Neural cell (in vitro differentiated cells): ENCODE measurements around the gene ARFRP1. TPM values are rescaled to one million over a fixed set of nuclear protein-coding genes. Genes with fewer than 3 reads are reported as not detected.

ENCODE experiments used
- H2AFZ ChIP-seq: fragments of 200-600, 300-800 bp; sonication (generic), shearing (Covaris generic); 2 replicates; pipeline ENCODE4 v1.6.0; 2014; ENCODE audit warnings: low read depth, mild to moderate bottlenecking, antibody characterized with exemption, low read length, moderate library complexity
- H3F3A ChIP-seq: fragments of 200-600 bp; shearing (Covaris generic); 2 replicates; pipeline ENCODE4 v1.6.1; 2016; ENCODE audit warnings: mild to moderate bottlenecking, moderate library complexity, mixed read lengths, antibody characterized with exemption, low read length; ENCODE audit not compliant: insufficient read depth, poor library complexity, severe bottlenecking
- H3K27ac ChIP-seq: fragments of 200-600, 300-800 bp; sonication (generic), shearing (Covaris generic); 2 replicates; pipeline ENCODE4 v1.5.1; 2014; ENCODE audit warnings: mild to moderate bottlenecking, low read length, moderate library complexity
- H3K27me3 ChIP-seq: fragments of 300-800, 200-600 bp; sonication (generic), shearing (Covaris generic); 2 replicates; pipeline ENCODE4 v1.6.0; 2014; ENCODE audit warnings: mild to moderate bottlenecking, low read depth, low read length, moderate library complexity; ENCODE audit not compliant: insufficient read depth
- H3K36me3 ChIP-seq: fragments of 300-800, 200-600 bp; sonication (generic), shearing (Covaris generic); 2 replicates; pipeline ENCODE4 v1.5.1; 2014; ENCODE audit warnings: mild to moderate bottlenecking, antibody characterized with exemption, low read length, moderate library complexity; ENCODE audit not compliant: insufficient read depth
- H3K4me2 ChIP-seq: fragments of 300-800, 200-600 bp; sonication (generic), shearing (Covaris generic); 2 replicates; pipeline ENCODE4 v1.6.0; 2014; ENCODE audit warnings: mild to moderate bottlenecking, low read length
- H3K4me3 ChIP-seq: fragments of 300-800, 200-600 bp; sonication (generic), shearing (Covaris generic); 2 replicates; pipeline ENCODE4 v1.5.1; 2014; ENCODE audit warnings: mild to moderate bottlenecking, low read length, moderate library complexity
- H3K79me2 ChIP-seq: fragments of 200-600 bp; shearing (Covaris generic); replicated peaks from 2 replicates; pipeline ENCODE4 v1.6.0; 2014; ENCODE audit warnings: mild to moderate bottlenecking, low read length, moderate library complexity; ENCODE audit not compliant: insufficient read depth
- H3K9ac ChIP-seq: fragments of 300-800, 200-600 bp; sonication (generic), shearing (Covaris generic); 2 replicates; pipeline ENCODE4 v1.6.1; 2016; ENCODE audit warnings: mild to moderate bottlenecking, low read length, mixed read lengths
- H3K9me2 ChIP-seq: fragments of 200-600 bp; shearing (Covaris generic); 2 replicates; pipeline ENCODE4 v1.6.1; 2016; ENCODE audit warnings: mild to moderate bottlenecking, low read length, mixed read lengths; ENCODE audit not compliant: insufficient read depth
- H3K9me3 ChIP-seq: fragments of 200-600, 300-800 bp; sonication (generic), shearing (Covaris generic); 2 replicates; pipeline ENCODE4 v1.6.1; 2016; ENCODE audit warnings: mild to moderate bottlenecking, mixed run types, low read length, moderate library complexity, mixed read lengths
- H4K20me1 ChIP-seq: fragments of 200-600 bp; shearing (Covaris generic); 2 replicates; pipeline ENCODE4 v1.6.1; 2016; ENCODE audit warnings: mild to moderate bottlenecking, mixed run types; ENCODE audit not compliant: insufficient read depth
- CTCF ChIP-seq: fragments of 450-650 bp; IDR thresholded peaks from 2 replicates; pipeline ENCODE4 v1.5.1; 2014; ENCODE audit warnings: antibody characterized with exemption, mild to moderate bottlenecking, moderate library complexity; ENCODE audit not compliant: poor library complexity, severe bottlenecking
- EP300 ChIP-seq: fragments of 450-650 bp; conservative IDR thresholded peaks from 2 replicates; pipeline ENCODE4 v1.6.1; 2014; ENCODE audit warnings: antibody characterized with exemption, mild to moderate bottlenecking, moderate library complexity; ENCODE audit not compliant: poor library complexity, severe bottlenecking
- EZH2 ChIP-seq: fragments of 200-600, 300-800 bp; shearing (Covaris generic), sonication (generic); IDR thresholded peaks from 2 replicates; pipeline ENCODE4 v1.6.1; 2014; ENCODE audit warnings: antibody characterized with exemption, low read length, borderline replicate concordance, mild to moderate bottlenecking; ENCODE audit not compliant: insufficient read depth, poor library complexity, severe bottlenecking
- MXI1 ChIP-seq: fragments of 450-650 bp; conservative IDR thresholded peaks from 2 replicates; pipeline ENCODE4 v1.6.1; 2014; ENCODE audit warnings: antibody characterized with exemption, mild to moderate bottlenecking; ENCODE audit not compliant: poor library complexity, severe bottlenecking
- POLR2AphosphoS5 ChIP-seq: IDR thresholded peaks from 2 replicates; pipeline ENCODE4 v1.6.1; 2012
- RAD21 ChIP-seq: fragments of 450-650 bp; conservative IDR thresholded peaks from 2 replicates; pipeline ENCODE4 v1.6.1; 2014; ENCODE audit warnings: antibody characterized with exemption, mild to moderate bottlenecking, moderate library complexity
- SMC3 ChIP-seq: fragments of 450-650 bp; conservative IDR thresholded peaks from 2 replicates; pipeline ENCODE4 v1.6.1; 2014; ENCODE audit warnings: antibody characterized with exemption, mild to moderate bottlenecking, moderate library complexity; ENCODE audit not compliant: poor library complexity
- TAF1 ChIP-seq: IDR thresholded peaks from 2 replicates; pipeline ENCODE4 v1.6.1; 2012; ENCODE audit warnings: low read depth
- polyA plus RNA-seq: library from polyadenylated mRNA; depleted of rRNA; stranded (reverse); fragments of >200 nt; gene quantifications from 2 replicates; pipeline ENCODE4 v1.2.3, GENCODE V29; 2014
- TF ChIP-seq, protein P1 (sequence below): IDR thresholded peaks from 2 replicates; pipeline ENCODE4 v1.6.1; 2012; ENCODE audit warnings: borderline replicate concordance

ARFRP1 gene
- polyA plus RNA-seq, 1 donor from 2014 or later = 70.9 TPM

DNA sequence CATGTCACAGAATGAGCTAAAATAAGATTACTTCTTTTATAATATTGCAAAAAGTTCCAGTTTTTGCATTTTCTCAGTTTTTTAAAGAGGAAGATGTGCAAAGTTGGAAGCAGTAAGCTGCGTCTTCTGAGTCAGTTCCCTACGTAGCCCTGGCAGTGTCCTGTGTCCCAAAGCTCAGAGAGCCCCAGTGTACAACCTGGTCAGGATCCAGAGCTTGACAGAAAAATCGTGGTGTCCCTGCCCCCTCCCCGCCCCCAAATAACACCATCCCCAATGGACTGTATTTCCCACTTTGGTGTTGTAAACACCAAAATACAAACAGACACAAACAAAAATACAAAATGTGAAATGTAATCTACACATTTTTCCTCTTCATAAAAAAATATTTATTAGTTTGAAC, 36.4 kb upstream of the ARFRP1 start:
- no peaks in the 10 kb centered on the region for H3K27me3 ChIP-seq
- no peaks in the 10 kb centered on the region for H3F3A ChIP-seq
- no peak overlapping the region for H3K9ac ChIP-seq
- H3K36me3 ChIP-seq = no peaks in the 10 kb centered on the region
- no peak overlapping the region for H3K4me2 ChIP-seq
- H2AFZ ChIP-seq = no peak overlapping the region
- H3K4me3 ChIP-seq = no peak overlapping the region
- no peak overlapping the region for H3K27ac ChIP-seq
- TF ChIP-seq POLR2AphosphoS5 = no peak
- TF ChIP-seq RAD21 = no peak
- TF ChIP-seq EP300 = no peak
- TF ChIP-seq MXI1 = no peak
- TF ChIP-seq CTCF = no peak
- no peak for TF ChIP-seq TAF1
- TF ChIP-seq SMC3 = no peak
- TF ChIP-seq, protein P1, sequence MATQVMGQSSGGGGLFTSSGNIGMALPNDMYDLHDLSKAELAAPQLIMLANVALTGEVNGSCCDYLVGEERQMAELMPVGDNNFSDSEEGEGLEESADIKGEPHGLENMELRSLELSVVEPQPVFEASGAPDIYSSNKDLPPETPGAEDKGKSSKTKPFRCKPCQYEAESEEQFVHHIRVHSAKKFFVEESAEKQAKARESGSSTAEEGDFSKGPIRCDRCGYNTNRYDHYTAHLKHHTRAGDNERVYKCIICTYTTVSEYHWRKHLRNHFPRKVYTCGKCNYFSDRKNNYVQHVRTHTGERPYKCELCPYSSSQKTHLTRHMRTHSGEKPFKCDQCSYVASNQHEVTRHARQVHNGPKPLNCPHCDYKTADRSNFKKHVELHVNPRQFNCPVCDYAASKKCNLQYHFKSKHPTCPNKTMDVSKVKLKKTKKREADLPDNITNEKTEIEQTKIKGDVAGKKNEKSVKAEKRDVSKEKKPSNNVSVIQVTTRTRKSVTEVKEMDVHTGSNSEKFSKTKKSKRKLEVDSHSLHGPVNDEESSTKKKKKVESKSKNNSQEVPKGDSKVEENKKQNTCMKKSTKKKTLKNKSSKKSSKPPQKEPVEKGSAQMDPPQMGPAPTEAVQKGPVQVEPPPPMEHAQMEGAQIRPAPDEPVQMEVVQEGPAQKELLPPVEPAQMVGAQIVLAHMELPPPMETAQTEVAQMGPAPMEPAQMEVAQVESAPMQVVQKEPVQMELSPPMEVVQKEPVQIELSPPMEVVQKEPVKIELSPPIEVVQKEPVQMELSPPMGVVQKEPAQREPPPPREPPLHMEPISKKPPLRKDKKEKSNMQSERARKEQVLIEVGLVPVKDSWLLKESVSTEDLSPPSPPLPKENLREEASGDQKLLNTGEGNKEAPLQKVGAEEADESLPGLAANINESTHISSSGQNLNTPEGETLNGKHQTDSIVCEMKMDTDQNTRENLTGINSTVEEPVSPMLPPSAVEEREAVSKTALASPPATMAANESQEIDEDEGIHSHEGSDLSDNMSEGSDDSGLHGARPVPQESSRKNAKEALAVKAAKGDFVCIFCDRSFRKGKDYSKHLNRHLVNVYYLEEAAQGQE = no peak
- TF ChIP-seq EZH2 = no peak
- no peaks in the 10 kb centered on the region for H3K9me3 ChIP-seq
- H4K20me1 ChIP-seq = no peaks in the 10 kb centered on the region
- H3K9me2 ChIP-seq = no peaks in the 10 kb centered on the region
- no peaks in the 10 kb centered on the region for H3K79me2 ChIP-seq

DNA sequence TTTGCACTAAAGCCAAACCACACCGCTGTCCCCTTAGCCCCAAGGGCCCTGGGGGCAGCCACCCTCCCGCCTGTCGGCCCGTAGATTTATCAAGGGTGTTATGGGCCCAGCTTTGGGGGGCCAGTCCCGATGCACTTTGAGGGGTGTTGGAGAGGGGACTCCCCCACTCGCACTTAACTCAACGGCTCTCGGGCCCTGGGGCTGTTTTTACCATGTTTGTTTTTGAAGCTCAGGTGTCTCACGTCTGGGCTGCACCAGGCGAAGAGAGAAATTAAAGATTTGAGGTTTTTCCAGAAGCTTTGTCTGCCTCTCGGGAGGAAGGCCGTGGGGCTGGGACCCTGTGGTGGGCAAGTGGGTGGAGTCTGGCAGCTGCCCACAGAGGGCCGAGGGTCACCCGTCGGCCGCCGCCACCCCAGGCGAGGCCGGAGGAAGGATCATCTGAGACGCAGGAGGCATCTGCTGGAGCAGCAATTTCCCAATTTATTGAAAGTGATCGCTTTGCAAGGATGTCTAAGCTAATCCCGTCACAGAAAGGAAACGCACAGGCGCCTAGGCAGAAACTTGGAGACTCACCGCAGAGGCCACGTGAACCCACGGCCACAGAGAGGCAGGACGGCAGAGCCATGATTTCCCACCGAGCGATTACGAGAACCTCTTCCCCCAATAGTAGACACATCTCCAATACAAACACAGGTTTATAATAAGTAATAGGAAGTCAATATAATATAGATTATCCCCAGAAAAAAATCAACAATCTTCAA, 35.6 kb upstream of the ARFRP1 start:
- Histone ChIP-seq H3K79me2 (no peaks in the 10 kb centered on the region), H3K27me3 (no peaks in the 10 kb centered on the region), H3K9ac (no peak overlapping the region), H2AFZ (no peak overlapping the region), H3K27ac (no peak overlapping the region), H3K4me2 (no peak overlapping the region), H3F3A (no peaks in the 10 kb centered on the region), H3K36me3 (no peaks in the 10 kb centered on the region), H3K9me2 (no peaks in the 10 kb centered on the region), H3K4me3 (no peak overlapping the region), H4K20me1 (no peaks in the 10 kb centered on the region), H3K9me3 (no peaks in the 10 kb centered on the region)
- TF ChIP-seq EP300 = no peak
- no peak for TF ChIP-seq CTCF
- no peak for TF ChIP-seq POLR2AphosphoS5
- no peak for TF ChIP-seq SMC3
- TF ChIP-seq EZH2 = no peak
- TF ChIP-seq, protein P1 = no peak
- no peak for TF ChIP-seq TAF1
- no peak for TF ChIP-seq RAD21
- no peak for TF ChIP-seq MXI1
